OCI-LY7 (cell line): ENCODE results near the gene CTNNA2.

Experiments
- CTCF ChIP-seq: fragments of 200-600 bp; sonication (generic); conservative IDR thresholded peaks from 2 replicates; pipeline ENCODE4 v1.5.1; 2014; ENCODE audit warnings: mild to moderate bottlenecking, antibody characterized with exemption, low read length, moderate library complexity, mixed read lengths
- EZH2phosphoT487 ChIP-seq: fragments of 200-600 bp; sonication (generic); IDR thresholded peaks from 2 replicates; pipeline ENCODE4 v1.6.1; 2018; ENCODE audit warnings: low read depth, borderline replicate concordance, mild to moderate bottlenecking, mixed run types, antibody characterized with exemption, low read length, moderate library complexity, mixed read lengths

GRCh38 chr2:80026040-80026729 lies 513.3 kb downstream of the CTNNA2 start:
- TF ChIP-seq CTCF = no peak
- no peak for TF ChIP-seq EZH2phosphoT487
